Measurements from ENCODE around the gene TWNK. TPM values are rescaled to one million over a fixed set of nuclear protein-coding genes. Genes with fewer than 3 reads are reported as not detected.

TWNK gene
- total and polyA plus RNA-seq, 9 of the 15 experiments (the other 6 are each of a cell fraction or from before 2014, with no cell fraction given): 11.6 to 34.7 (median 17.4) TPM

- TF ChIP-seq CXXC5 (CRISPR knock-in tag; IDR thresholded peaks at IDR 0.05): 0 out of 2 replicates have a peak, but pooled peaks have one; percentile 34
- TF ChIP-seq GABPB2 (CRISPR knock-in tag; conservative IDR thresholded peaks at IDR 0.05): no peak
- TF ChIP-seq RBFOX2 (IDR thresholded peaks at IDR 0.05; ENCODE audit: low read depth, low read length): peak; percentile 38; the same call in 1 of the 2 replicates
- peak; percentile 64 for TF ChIP-seq POLR2G (IDR thresholded peaks at IDR 0.05; ENCODE audit: low read depth, low read length)
- TF ChIP-seq PHF8 (IDR thresholded peaks at IDR 0.05; ENCODE audit: borderline replicate concordance, low read length): peak; percentile 43; the same call in 1 of the 2 replicates
- TF ChIP-seq RHOXF2B (CRISPR knock-in tag; conservative IDR thresholded peaks at IDR 0.05): no peak
- TF ChIP-seq ZBTB7A (IDR thresholded peaks at IDR 0.05; ENCODE audit: borderline replicate concordance, control insufficient read depth, low read depth, low read length): peak; percentile 89
- TF ChIP-seq, protein P1, sequence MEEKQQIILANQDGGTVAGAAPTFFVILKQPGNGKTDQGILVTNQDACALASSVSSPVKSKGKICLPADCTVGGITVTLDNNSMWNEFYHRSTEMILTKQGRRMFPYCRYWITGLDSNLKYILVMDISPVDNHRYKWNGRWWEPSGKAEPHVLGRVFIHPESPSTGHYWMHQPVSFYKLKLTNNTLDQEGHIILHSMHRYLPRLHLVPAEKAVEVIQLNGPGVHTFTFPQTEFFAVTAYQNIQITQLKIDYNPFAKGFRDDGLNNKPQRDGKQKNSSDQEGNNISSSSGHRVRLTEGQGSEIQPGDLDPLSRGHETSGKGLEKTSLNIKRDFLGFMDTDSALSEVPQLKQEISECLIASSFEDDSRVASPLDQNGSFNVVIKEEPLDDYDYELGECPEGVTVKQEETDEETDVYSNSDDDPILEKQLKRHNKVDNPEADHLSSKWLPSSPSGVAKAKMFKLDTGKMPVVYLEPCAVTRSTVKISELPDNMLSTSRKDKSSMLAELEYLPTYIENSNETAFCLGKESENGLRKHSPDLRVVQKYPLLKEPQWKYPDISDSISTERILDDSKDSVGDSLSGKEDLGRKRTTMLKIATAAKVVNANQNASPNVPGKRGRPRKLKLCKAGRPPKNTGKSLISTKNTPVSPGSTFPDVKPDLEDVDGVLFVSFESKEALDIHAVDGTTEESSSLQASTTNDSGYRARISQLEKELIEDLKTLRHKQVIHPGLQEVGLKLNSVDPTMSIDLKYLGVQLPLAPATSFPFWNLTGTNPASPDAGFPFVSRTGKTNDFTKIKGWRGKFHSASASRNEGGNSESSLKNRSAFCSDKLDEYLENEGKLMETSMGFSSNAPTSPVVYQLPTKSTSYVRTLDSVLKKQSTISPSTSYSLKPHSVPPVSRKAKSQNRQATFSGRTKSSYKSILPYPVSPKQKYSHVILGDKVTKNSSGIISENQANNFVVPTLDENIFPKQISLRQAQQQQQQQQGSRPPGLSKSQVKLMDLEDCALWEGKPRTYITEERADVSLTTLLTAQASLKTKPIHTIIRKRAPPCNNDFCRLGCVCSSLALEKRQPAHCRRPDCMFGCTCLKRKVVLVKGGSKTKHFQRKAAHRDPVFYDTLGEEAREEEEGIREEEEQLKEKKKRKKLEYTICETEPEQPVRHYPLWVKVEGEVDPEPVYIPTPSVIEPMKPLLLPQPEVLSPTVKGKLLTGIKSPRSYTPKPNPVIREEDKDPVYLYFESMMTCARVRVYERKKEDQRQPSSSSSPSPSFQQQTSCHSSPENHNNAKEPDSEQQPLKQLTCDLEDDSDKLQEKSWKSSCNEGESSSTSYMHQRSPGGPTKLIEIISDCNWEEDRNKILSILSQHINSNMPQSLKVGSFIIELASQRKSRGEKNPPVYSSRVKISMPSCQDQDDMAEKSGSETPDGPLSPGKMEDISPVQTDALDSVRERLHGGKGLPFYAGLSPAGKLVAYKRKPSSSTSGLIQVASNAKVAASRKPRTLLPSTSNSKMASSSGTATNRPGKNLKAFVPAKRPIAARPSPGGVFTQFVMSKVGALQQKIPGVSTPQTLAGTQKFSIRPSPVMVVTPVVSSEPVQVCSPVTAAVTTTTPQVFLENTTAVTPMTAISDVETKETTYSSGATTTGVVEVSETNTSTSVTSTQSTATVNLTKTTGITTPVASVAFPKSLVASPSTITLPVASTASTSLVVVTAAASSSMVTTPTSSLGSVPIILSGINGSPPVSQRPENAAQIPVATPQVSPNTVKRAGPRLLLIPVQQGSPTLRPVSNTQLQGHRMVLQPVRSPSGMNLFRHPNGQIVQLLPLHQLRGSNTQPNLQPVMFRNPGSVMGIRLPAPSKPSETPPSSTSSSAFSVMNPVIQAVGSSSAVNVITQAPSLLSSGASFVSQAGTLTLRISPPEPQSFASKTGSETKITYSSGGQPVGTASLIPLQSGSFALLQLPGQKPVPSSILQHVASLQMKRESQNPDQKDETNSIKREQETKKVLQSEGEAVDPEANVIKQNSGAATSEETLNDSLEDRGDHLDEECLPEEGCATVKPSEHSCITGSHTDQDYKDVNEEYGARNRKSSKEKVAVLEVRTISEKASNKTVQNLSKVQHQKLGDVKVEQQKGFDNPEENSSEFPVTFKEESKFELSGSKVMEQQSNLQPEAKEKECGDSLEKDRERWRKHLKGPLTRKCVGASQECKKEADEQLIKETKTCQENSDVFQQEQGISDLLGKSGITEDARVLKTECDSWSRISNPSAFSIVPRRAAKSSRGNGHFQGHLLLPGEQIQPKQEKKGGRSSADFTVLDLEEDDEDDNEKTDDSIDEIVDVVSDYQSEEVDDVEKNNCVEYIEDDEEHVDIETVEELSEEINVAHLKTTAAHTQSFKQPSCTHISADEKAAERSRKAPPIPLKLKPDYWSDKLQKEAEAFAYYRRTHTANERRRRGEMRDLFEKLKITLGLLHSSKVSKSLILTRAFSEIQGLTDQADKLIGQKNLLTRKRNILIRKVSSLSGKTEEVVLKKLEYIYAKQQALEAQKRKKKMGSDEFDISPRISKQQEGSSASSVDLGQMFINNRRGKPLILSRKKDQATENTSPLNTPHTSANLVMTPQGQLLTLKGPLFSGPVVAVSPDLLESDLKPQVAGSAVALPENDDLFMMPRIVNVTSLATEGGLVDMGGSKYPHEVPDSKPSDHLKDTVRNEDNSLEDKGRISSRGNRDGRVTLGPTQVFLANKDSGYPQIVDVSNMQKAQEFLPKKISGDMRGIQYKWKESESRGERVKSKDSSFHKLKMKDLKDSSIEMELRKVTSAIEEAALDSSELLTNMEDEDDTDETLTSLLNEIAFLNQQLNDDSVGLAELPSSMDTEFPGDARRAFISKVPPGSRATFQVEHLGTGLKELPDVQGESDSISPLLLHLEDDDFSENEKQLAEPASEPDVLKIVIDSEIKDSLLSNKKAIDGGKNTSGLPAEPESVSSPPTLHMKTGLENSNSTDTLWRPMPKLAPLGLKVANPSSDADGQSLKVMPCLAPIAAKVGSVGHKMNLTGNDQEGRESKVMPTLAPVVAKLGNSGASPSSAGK (IDR thresholded peaks at IDR 0.05): no peak
- no peak for TF ChIP-seq KLF16 (IDR thresholded peaks at IDR 0.05)
- TF ChIP-seq ZFP30 (CRISPR knock-in tag; IDR thresholded peaks at IDR 0.05; ENCODE audit: borderline replicate concordance): no peak
- TF ChIP-seq CREB3L1 (IDR thresholded peaks at IDR 0.05; ENCODE audit: borderline replicate concordance, low read depth): peak; percentile 47; the same call in 1 of the 2 replicates
- 0 out of 4 replicates have a peak, but pooled peaks of 1 of the 2 experiments have one; percentile 11 for TF ChIP-seq NRF1 (conservative IDR thresholded peaks at IDR 0.05 in 1 of 2, IDR thresholded peaks at IDR 0.05 in 1 of 2)
- peak; percentile 53; the same call in 1 of the 2 replicates for TF ChIP-seq MAX (CRISPR knock-in tag; IDR thresholded peaks at IDR 0.05)
Measured at GRCh38 chr10:100969187-100970075, 17.9 kb upstream of the TWNK start, which contains the start of gene SEMA4G (continued).

All from K562 (cell line).